ENCODE results near the gene HSD17B13. TPM values are rescaled to one million over a fixed set of nuclear protein-coding genes. Genes with fewer than 3 reads are reported as not detected.

The HSD17B13 gene
- polyA plus RNA-seq, 1 of the 3 experiments (the other 2 are of a cell fraction): 0.13 TPM

GRCh38 chr4:87278335-87278794 is 44.3 kb downstream of the HSD17B13 start:
- Histone ChIP-seq H2AFZ (ENCODE audit: low read depth) (no peak overlapping the region), H3K27ac (ENCODE audit: low read depth in 2 of 2, low read length in 1 of 2) (no peak overlapping the region), H3K4me3 (ENCODE audit: low read depth in 2 of 2, low read length in 1 of 2) (no peak overlapping the region), H3K9ac (no peak overlapping the region), H3F3A (replicated peaks; ENCODE audit: insufficient read depth) (no peaks in the 10 kb centered on the region), H3K79me2 (ENCODE audit: insufficient read depth) (no peaks in the 10 kb centered on the region), H3K9me2 (no peaks in the 10 kb centered on the region), H3K36me3 (replicated peaks in 1 of 2; ENCODE audit: control insufficient read depth in 1 of 2, insufficient read depth in 2 of 2, low read length in 1 of 2) (no peaks in the 10 kb centered on the region), H4K20me1 (ENCODE audit: insufficient read depth) (no peaks in the 10 kb centered on the region), H3K4me1 (ENCODE audit: control insufficient read depth in 1 of 2, insufficient read depth in 2 of 2, low read depth in 1 of 2, low read length in 1 of 2) (no peaks in the 10 kb centered on the region), H3K27me3 (ENCODE audit: insufficient read depth) (no peaks in the 10 kb centered on the region), H3K4me2 (no peak overlapping the region), H3K9me3 (no peaks in the 10 kb centered on the region)
- WGBS (ENCODE audit: low lambda C conversion rate): 48% methylated on average over 3 of the region's 3 CpGs
- TF ChIP-seq FOXJ3 (CRISPR knock-in tag; IDR thresholded peaks at IDR 0.05): no peak
- no peak for TF ChIP-seq REST (IDR thresholded peaks at IDR 0.05; ENCODE audit: low read depth, low read length)
- TF ChIP-seq YY1 (IDR thresholded peaks at IDR 0.05; ENCODE audit: low read depth): no peak
- no peak for TF ChIP-seq CTCF (IDR thresholded peaks at IDR 0.05)
- TF ChIP-seq POLR2AphosphoS5 (IDR thresholded peaks at IDR 0.05; ENCODE audit: low read depth, low read length): no peak
- no peak for TF ChIP-seq TCF12 (IDR thresholded peaks at IDR 0.05)
- TF ChIP-seq NRF1 (IDR thresholded peaks at IDR 0.05; ENCODE audit: low read depth, low read length): no peak
- no peak for TF ChIP-seq EZH2phosphoT487 (IDR thresholded peaks at IDR 0.05; ENCODE audit: borderline replicate concordance, low read depth)
- no peak for TF ChIP-seq EP300 (IDR thresholded peaks at IDR 0.05; ENCODE audit: borderline replicate concordance in 1 of 2, low read depth in 1 of 2, low read length in 1 of 2)
- no peak for TF ChIP-seq JUND (IDR thresholded peaks at IDR 0.05)
- no peak for TF ChIP-seq MEF2A (IDR thresholded peaks at IDR 0.05; ENCODE audit: borderline replicate concordance, low read depth)
- no peak for TF ChIP-seq SIN3A (IDR thresholded peaks at IDR 0.05; ENCODE audit: borderline replicate concordance, low read depth, low read length)
- no peak for TF ChIP-seq GABPA (IDR thresholded peaks at IDR 0.05; ENCODE audit: low read depth)
- DNase-seq: no peak
- ChIA-PET POLR2A (no interaction called here), CTCF (interaction anchor here (1.2 kb wide), 1 partner anchor 9 kb away, joined by 3 read pairs; no protein-coding TSS in a partner anchor)

GRCh38 chr4:87275311-87275710 is 47.4 kb downstream of the HSD17B13 start:
- Histone ChIP-seq H4K20me1 (ENCODE audit: insufficient read depth) (no peaks in the 10 kb centered on the region), H3K4me2 (no peak overlapping the region), H2AFZ (ENCODE audit: low read depth) (no peak overlapping the region), H3K4me1 (ENCODE audit: control insufficient read depth in 1 of 2, insufficient read depth in 2 of 2, low read depth in 1 of 2, low read length in 1 of 2) (no peaks in the 10 kb centered on the region; a peak in 1 of 4 replicates), H3K27me3 (ENCODE audit: insufficient read depth) (no peaks in the 10 kb centered on the region), H3K79me2 (ENCODE audit: insufficient read depth) (no peaks in the 10 kb centered on the region), H3K36me3 (replicated peaks in 1 of 2; ENCODE audit: control insufficient read depth in 1 of 2, insufficient read depth in 2 of 2, low read length in 1 of 2) (no peaks in the 10 kb centered on the region), H3K27ac (ENCODE audit: low read depth in 2 of 2, low read length in 1 of 2) (no peak overlapping the region), H3K9me2 (no peaks in the 10 kb centered on the region), H3K9ac (no peak overlapping the region), H3K4me3 (ENCODE audit: low read depth in 2 of 2, low read length in 1 of 2) (no peak overlapping the region), H3K9me3 (no peaks in the 10 kb centered on the region), H3F3A (replicated peaks; ENCODE audit: insufficient read depth) (no peaks in the 10 kb centered on the region)
- POLR2A ChIA-PET: no interaction called here
- WGBS (ENCODE audit: low lambda C conversion rate): 67% methylated on average over 2 of the region's 2 CpGs
- CTCF ChIA-PET: no interaction called here
- no peak for DNase-seq
- no peak for TF ChIP-seq RFX5 (IDR thresholded peaks at IDR 0.05; ENCODE audit: low read length)
- TF ChIP-seq CTCF (IDR thresholded peaks at IDR 0.05): no peak
- no peak for TF ChIP-seq REST (IDR thresholded peaks at IDR 0.05; ENCODE audit: low read depth, low read length)
- no peak for TF ChIP-seq GABPA (IDR thresholded peaks at IDR 0.05; ENCODE audit: low read depth)
- TF ChIP-seq RAD21 (IDR thresholded peaks at IDR 0.05; ENCODE audit: low read length): no peak
